Endothelial cell of umbilical vein (primary cell): ENCODE results near the gene FBXL13. TPM values are rescaled to one million over a fixed set of nuclear protein-coding genes. Genes with fewer than 3 reads are reported as not detected.

ENCODE experiments used
- BruUV-seq: library from RNA; stranded (reverse); fragments of 400-500 nt; replicated peaks from 2 replicates; lab custom pipeline; 2021; lab: Mats Ljungman, UMichigan
- CTCF ChIA-PET: fragments of 300-600, 350-600 bp; sonication (Branson Sonifier 250); formaldehyde crosslinking; loops from one replicate; lab custom pipeline; 2021; ENCODE audit warnings: antibody characterized with exemption, inconsistent platforms; lab: Charles Lee
- POLR2A ChIA-PET: fragments of 300-600, 350-600 bp; sonication (Branson Sonifier 250); formaldehyde crosslinking; loops from one replicate; lab custom pipeline; 2021; ENCODE audit warnings: antibody characterized with exemption, inconsistent platforms; lab: Charles Lee
- DNase-seq: peaks from one replicate; pipeline ENCODE4 v3.0.0-alpha.2; 2011; ENCODE audit warnings: low read depth, low spot score
- FAIRE-seq: peaks from 2 replicates; lab custom pipeline; 2011; peaks lifted over from hg19 to GRCh38; lab: Jason Lieb, UNC
- H2AFZ ChIP-seq: 2 replicates; pipeline ENCODE4 v1.6.0; 2012; ENCODE audit warnings: low read depth, low read length, control low read depth, inconsistent platforms
- H3K27ac ChIP-seq: 2 replicates; pipeline ENCODE4 v1.5.1; 2011; ENCODE audit warnings: low read depth, mild to moderate bottlenecking, control low read depth, low read length, moderate library complexity; ENCODE audit not compliant: insufficient read depth
- H3K27me3 ChIP-seq, 2 experiments: 2 replicates each; pipeline versions ENCODE4 v1.6.0 to v1.6.1; 2011; ENCODE audit warnings: low read length in 2 of 2, mixed read lengths in 1 of 2; ENCODE audit not compliant: control insufficient read depth in 2 of 2, insufficient read depth in 2 of 2
- H3K36me3 ChIP-seq, 2 experiments: 2 replicates in 1 of 2; 3 replicates in 1 of 2; pipeline ENCODE4 v1.5.1; 2011; ENCODE audit warnings: low read length in 2 of 2, mild to moderate bottlenecking in 1 of 2, moderate library complexity in 1 of 2; ENCODE audit not compliant: control insufficient read depth in 2 of 2, insufficient read depth in 2 of 2; ENCODE audit errors: extremely low read depth in 1 of 2
- H3K4me1 ChIP-seq: 3 replicates; pipeline ENCODE4 v1.5.1; 2011; ENCODE audit warnings: mild to moderate bottlenecking, low read length; ENCODE audit not compliant: control insufficient read depth, insufficient read depth; ENCODE audit errors: extremely low read depth
- H3K4me2 ChIP-seq: 2 replicates; pipeline ENCODE4 v1.6.1; 2011; ENCODE audit warnings: low read length, control low read depth, mixed read lengths; ENCODE audit not compliant: insufficient read depth
- H3K4me3 ChIP-seq, 3 experiments: fragments of 200-600 bp in 1 of 3; sonication (generic), shearing (Covaris generic) in 1 of 3; replicated peaks in 1 of 3; 2 replicates each; pipeline ENCODE4 v1.5.1; 2011 to 2016; ENCODE audit warnings: control low read depth in 3 of 3, low read length in 3 of 3, mild to moderate bottlenecking in 2 of 3, inconsistent platforms in 1 of 3, low read depth in 1 of 3, moderate library complexity in 1 of 3; ENCODE audit not compliant: insufficient read depth in 1 of 3
- H3K79me2 ChIP-seq: 2 replicates; pipeline ENCODE4 v1.6.0; 2012; ENCODE audit warnings: low read length, inconsistent platforms; ENCODE audit not compliant: control insufficient read depth, insufficient read depth
- H3K9ac ChIP-seq: replicated peaks from 2 replicates; pipeline ENCODE3; 2011; ENCODE audit warnings: low read length, control low read depth; ENCODE audit not compliant: insufficient read depth; ENCODE audit errors: extremely low read depth
- H3K9me1 ChIP-seq: replicated peaks from 3 replicates; pipeline ENCODE4 v1.6.0; 2011; ENCODE audit warnings: mild to moderate bottlenecking, low read length; ENCODE audit not compliant: control insufficient read depth, insufficient read depth; ENCODE audit errors: extremely low read depth
- H3K9me3 ChIP-seq: replicated peaks from 2 replicates; pipeline ENCODE4 v1.5.1; 2012; ENCODE audit warnings: low read length, inconsistent platforms; ENCODE audit not compliant: control insufficient read depth, insufficient read depth
- H4K20me1 ChIP-seq: replicated peaks from 2 replicates; pipeline ENCODE3; 2011; ENCODE audit warnings: mild to moderate bottlenecking, low read length; ENCODE audit not compliant: control insufficient read depth, insufficient read depth; ENCODE audit errors: extremely low read depth
- CTCF ChIP-seq, 2 donors: IDR thresholded peaks; 1 replicate in 1 of 2; 2 replicates in 1 of 2; pipeline ENCODE4 v1.5.1; 2011; ENCODE audit warnings: low read length in 2 of 2, mild to moderate bottlenecking in 2 of 2, moderate library complexity in 2 of 2, control low read depth in 1 of 2, inconsistent platforms in 1 of 2, low read depth in 1 of 2; ENCODE audit not compliant: insufficient read depth in 1 of 2; ENCODE audit errors: extremely low read depth in 1 of 2
- EZH2 ChIP-seq: IDR thresholded peaks from 2 replicates; pipeline ENCODE4 v1.6.1; 2012; ENCODE audit warnings: borderline replicate concordance, low read depth, mild to moderate bottlenecking, moderate library complexity, low read length, inconsistent platforms; ENCODE audit not compliant: severe bottlenecking
- FOS ChIP-seq: IDR thresholded peaks from 2 replicates; pipeline ENCODE4 v1.6.1; 2011; ENCODE audit warnings: mild to moderate bottlenecking, low read length, moderate library complexity, borderline replicate concordance; ENCODE audit not compliant: insufficient read depth
- GATA2 ChIP-seq: IDR thresholded peaks from 2 replicates; pipeline ENCODE4 v1.7.0; 2011; ENCODE audit warnings: low read depth, mild to moderate bottlenecking, moderate library complexity, mixed read lengths, low read length; ENCODE audit not compliant: insufficient read length, insufficient read depth
- JUN ChIP-seq: IDR thresholded peaks from 2 replicates; pipeline ENCODE4 v1.6.1; 2011; ENCODE audit warnings: borderline replicate concordance, low read depth; ENCODE audit not compliant: insufficient read length, insufficient read depth
- POLR2A ChIP-seq: IDR thresholded peaks from 2 replicates; pipeline ENCODE4 v1.6.1; 2012; ENCODE audit warnings: low read depth, mild to moderate bottlenecking, control low read depth, low read length
- dilution Hi-C: fragments of 300-500 bp; cut with MboI; formaldehyde crosslinking; loops from one replicate; pipeline ENCODE4 v1.15.0; 2019; ENCODE audit warnings: low sequenced_read_pairs; ENCODE audit not compliant: extremely low pct_ligation_motif_present
- intact Hi-C: fragments of 100-400 bp; cut with micrococcal nuclease; formaldehyde crosslinking; loops from one replicate; pipeline ENCODE4 v1.10.0; 2022
- polyA plus RNA-seq, 4 experiments: library from polyadenylated mRNA; depleted of rRNA in 3 of 4; stranded (reverse) in 3 of 4; unstranded in 1 of 4; fragments of >200 nt; gene quantifications; 2 replicates each; pipeline versions ENCODE4 v1.2.1 to v1.2.3, GENCODE V29; 2011 to 2012; ENCODE audit warnings: missing spikeins in 1 of 4
- total RNA-seq: library from RNA; stranded (reverse); gene quantifications from 2 replicates; pipeline ENCODE4 v1.2.3, GENCODE V29; 2021

FBXL13 gene
- total and polyA plus RNA-seq, 2 donors (not counting 3 experiments of a cell fraction or from before 2014, with no cell fraction given) = 3.9 to 4.6 TPM

GRCh38 chr7:103077318-103077717 is 2.7 kb upstream of the FBXL13 start:
- no peak overlapping the region for H3K9ac ChIP-seq
- no peak for DNase-seq
- H3K36me3 ChIP-seq = no peaks in the 10 kb centered on the region
- CTCF ChIA-PET = interaction anchor here (1.9 kb wide), 1 partner anchor 15 kb away, joined by 7 read pairs; no protein-coding TSS in a partner anchor
- no peak overlapping the region for H3K4me2 ChIP-seq
- peaks cover 39% of the 10 kb centered on the region for H3K79me2 ChIP-seq
- no peaks in the 10 kb centered on the region for H3K27me3 ChIP-seq
- BruUV-seq = no TSS peak
- no peak for FAIRE-seq
- H3K4me1 ChIP-seq = peaks cover 17% of the 10 kb centered on the region
- no peaks in the 10 kb centered on the region for H3K9me3 ChIP-seq
- intact Hi-C loops = no loop called here
- POLR2A ChIA-PET = interaction anchor here (0.5 kb wide), 1 partner anchor 165 kb away, joined by 8 read pairs; the partner anchor contains the start of gene LRRC17
- no peaks in the 10 kb centered on the region for H3K9me1 ChIP-seq
- no peak overlapping the region for H3K27ac ChIP-seq
- dilution Hi-C loops = no loop called here
- no peaks in the 10 kb centered on the region for H4K20me1 ChIP-seq
- TF ChIP-seq GATA2 (no peak), POLR2A (no peak), FOS (no peak), EZH2 (no peak), CTCF (IDR thresholded peaks at IDR 0.05; ENCODE audit: extremely low read depth in 1 of 2, insufficient read depth in 1 of 2, low read depth in 1 of 2, low read length in 2 of 2) (no peak), JUN (no peak)
- H3K4me3 ChIP-seq = no peak overlapping the region
- H2AFZ ChIP-seq = no peak overlapping the region
